HG03575 (cell line): ENCODE data around the gene CLRN3.

Experiments
- ATAC-seq: cut with Tn5 transposase; IDR thresholded peaks from one replicate; pipeline ENCODE4 v1.9.1; 2021; ENCODE audit not compliant: unreplicated experiment, insufficient number of reproducible peaks, low FRiP score; ENCODE audit errors: extremely low read depth

Gene CLRN3, protein sequence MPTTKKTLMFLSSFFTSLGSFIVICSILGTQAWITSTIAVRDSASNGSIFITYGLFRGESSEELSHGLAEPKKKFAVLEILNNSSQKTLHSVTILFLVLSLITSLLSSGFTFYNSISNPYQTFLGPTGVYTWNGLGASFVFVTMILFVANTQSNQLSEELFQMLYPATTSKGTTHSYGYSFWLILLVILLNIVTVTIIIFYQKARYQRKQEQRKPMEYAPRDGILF

GRCh38 chr10:127892743-127893142 lies at the start of gene CLRN3:
Gene CLRN3 (minus strand): TSS chr10:127892941. CDS start chr10:127892784, 157 bp downstream.
- ATAC-seq: no peak

GRCh38 chr10:127940866-127941640 lies 48.3 kb upstream of the CLRN3 start:
- ATAC-seq: no peak

- no peak for ATAC-seq
Measured at GRCh38 chr10:127939786-127940330, 47.1 kb upstream of the CLRN3 start.

DNA sequence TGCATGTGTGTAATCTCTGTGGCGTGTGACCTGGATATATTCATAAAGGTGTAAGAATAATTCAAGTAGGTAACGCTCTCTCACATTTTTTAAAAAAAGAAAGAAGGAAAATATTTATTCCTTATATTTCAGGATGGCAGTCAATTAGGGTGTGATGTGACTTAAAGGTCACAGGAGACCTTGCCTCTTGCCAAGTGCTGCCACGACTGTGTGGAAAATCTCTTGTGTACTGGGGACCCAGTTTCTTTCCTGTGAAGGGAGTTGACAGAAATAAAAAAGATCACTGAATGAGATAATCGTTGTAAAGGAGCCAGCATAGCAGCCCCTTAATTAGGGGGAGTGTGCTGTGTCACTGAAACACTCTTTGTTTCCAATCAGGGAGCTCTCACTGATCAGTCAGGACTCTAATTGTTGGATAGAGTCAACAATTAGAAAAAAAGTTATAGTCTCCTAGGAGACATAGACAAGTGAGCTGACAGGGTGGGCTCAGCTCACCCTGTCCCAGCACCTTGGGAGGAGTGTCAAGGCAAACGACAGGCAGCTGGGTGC lies 45.2 kb upstream of the CLRN3 start:
- ATAC-seq: no peak

DNA sequence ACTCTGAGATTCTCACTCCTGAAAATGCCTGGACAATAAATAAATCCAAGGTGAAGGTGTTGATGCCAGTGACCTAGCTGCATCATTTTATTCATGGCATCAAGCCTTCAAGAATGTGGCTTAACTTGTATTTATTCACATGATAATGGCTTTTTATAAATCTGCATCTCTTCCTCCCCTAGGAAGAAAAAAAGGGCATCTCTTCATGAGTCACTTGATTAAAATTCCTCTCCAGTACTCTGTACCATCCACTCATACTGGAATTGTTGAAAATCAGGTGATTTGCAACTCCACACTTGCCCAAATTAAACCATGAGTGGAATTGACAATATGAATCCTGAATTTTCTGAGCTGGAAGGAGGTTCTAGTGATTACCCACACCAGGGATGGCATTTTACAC lies 44.3 kb upstream of the CLRN3 start:
- no peak for ATAC-seq

DNA sequence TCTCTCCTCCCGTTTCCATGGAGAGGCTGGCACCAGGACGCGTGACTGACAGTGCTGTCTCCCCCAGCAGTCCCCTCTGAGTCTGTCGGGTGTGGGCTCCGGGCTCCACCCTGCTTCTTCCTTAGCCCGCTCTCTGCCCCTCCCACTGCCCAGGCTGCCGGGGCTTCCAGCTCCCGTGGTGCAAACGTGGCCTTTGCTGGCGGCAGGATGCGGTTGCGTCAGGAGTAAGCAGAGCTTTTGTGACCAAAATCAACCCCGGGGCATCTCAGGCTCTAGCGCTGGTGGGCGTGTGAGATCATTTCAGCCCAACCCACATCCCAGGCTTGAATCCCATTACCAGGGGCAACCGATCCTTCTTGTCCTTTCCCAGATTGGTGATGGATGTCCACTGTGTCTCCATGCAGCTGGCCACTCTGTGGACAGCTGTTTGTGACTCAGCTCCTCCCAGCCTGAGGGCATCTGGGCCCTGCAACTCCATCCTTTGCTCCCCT lies 42.4 kb upstream of the CLRN3 start:
- ATAC-seq: no peak

DNA sequence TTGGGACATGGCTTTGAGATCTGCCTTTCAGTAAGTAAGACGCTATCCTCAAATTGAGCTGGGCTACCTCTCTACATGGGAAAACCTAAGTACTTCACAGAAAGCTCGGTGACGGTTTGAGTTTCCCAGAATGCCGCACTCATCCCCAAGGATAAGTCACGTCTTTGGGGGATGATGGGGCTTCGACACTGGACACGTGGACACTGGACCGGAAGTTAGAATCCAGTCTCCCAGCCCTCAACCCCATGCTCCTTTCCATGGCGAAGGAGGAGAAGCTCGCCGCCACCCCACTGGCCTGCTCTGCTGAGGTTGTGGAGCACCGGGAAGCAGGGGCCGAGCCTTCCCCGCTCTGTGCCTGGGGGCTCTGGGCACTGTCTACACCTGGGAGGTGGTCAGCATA lies 41.6 kb upstream of the CLRN3 start:
- ATAC-seq: no peak

GRCh38 chr10:127933271-127933670 lies 40.5 kb upstream of the CLRN3 start:
- ATAC-seq: no peak

DNA sequence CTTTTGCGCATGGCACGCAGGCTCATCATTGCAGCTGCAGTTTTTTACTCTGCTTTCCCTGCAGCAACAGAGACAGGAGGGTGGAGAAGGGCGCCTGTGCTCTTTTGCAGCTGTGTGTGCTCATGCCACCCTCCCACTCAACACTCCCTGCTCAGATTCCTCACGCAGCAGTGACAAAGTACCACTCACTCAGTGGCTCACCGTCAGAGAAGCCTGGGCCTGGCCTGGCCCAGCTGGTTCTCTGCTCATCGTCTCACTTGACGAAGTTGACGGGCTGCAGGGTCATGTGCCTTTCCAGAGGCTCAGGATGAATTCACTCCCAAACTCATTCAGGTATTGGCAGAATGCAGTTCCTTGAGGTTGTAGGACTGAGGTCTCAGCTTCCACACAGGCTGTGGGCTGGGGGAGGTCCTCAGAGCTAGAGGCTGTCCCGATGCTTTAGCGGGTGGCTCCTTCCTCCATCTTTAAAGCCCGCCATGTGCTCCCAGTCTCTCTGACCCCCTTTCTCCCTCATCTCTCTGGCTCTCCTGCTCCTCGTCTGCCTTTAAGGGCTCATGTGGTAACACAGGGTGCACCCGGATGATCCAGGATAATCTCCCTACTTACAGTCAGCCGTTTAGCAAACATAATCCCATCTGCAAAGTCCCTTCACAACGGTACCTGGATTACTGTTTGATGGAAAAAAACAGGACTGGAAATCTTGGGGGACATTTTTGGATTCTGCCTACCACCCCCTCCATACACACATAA lies 40.0 kb upstream of the CLRN3 start:
- no peak for ATAC-seq

DNA sequence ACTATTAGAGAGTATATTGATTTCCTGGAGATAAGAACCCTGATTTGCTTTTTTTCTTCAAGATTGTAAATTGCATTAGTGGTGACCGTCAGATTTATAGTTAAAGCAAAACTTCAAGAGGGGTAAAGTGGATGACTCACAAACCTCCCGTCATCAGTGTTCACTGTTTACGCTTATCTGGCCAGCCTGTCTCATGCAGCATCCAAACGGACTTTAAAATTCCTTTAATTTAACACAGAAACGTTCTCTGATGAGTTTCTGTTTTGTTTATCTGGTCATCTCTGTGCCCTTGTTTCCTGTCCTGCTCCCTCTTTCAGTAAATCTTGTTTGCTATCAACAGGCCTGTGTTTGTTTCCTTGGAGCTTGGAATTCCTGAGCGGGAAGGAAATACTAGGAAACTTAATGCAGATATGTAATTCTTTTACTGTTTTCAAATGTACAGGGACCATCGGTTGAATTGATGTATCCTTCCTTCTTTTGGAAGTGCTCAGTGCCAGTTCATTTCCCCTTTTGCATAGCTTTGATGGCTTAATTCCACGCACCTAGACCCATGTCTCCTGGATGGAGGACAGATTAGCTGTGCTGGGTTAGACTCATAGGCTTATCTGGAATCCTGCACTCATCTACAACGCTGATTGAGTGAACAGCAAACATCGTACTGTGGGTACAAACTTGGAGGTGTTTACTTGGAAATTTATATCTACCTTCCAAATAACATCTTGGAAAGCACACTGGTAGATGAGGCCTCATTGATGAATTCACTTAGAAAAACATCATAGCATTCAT lies 35.5 kb upstream of the CLRN3 start:
- ATAC-seq: no peak

GRCh38 chr10:127926455-127926854 lies 33.7 kb upstream of the CLRN3 start:
- ATAC-seq: no peak

DNA sequence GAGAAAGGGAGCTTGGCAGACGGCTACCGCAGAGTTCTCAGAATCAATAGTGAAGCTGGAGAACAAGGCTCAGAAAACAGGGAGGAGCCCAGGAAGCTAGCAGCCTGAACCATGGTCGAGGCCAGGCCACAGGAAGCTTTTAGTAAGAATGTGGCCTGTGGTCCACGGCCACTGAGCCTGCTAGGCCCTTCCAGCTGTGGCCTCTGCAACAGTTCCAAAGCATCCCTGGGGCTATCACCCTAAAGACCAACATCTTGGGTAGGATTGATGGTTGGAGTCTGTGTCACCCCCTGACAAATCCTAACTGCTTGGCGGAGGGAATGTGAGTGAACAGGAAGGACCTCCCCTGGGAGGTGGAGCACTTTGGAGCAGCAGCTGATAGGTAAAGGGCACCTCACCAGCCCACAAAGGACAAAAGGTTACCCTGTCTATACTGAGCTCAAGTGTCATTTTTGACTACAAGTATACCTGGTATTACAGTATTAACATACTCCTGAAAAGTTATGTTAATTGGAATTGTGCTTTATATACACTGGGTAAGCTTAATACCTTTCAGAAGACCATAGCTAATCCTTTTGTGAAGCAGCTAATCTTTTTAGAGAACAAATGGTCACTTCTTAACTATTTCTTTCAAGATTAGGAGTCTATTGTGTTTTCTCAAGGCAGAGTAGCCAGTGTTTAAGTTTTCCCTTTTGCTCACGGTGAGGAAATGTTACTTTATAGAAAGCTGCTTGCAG lies 32.9 kb upstream of the CLRN3 start:
- ATAC-seq: no peak

- ATAC-seq: no peak
Measured at GRCh38 chr10:127923646-127924045, 30.9 kb upstream of the CLRN3 start.

DNA sequence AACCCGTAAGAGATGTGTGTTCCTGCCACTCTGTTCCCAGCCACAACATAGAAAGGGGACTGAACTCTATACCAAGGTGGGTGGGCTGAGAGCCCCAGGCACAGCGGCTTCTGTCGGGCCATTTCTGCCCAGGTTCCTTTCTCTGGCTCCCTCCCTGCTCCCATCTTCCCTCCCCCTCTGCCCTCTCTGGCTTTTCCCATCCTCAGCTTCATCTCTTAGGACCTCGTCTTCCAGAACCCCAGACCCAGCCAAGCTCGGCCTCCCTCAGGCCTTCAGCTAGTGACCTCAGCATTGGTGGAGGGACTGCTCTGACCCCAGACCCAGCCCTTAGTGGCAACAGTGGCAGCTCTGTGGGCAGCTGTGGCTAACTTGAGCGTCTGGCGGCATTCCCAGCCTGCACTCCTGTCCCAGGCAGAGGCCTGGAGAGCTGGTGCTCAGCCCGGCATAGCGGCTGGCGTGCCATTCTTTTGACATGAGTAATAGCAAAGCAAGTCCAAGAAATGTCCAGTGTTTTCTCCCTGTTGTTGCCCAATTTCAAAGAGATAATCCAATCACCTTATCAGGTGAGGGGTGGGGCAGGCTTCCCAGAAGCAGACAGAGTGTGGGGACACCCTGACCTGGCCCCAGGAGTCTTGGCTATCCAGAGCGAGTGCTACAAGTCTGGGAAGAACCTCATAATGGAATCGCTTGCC lies 30.1 kb upstream of the CLRN3 start:
- ATAC-seq: no peak

DNA sequence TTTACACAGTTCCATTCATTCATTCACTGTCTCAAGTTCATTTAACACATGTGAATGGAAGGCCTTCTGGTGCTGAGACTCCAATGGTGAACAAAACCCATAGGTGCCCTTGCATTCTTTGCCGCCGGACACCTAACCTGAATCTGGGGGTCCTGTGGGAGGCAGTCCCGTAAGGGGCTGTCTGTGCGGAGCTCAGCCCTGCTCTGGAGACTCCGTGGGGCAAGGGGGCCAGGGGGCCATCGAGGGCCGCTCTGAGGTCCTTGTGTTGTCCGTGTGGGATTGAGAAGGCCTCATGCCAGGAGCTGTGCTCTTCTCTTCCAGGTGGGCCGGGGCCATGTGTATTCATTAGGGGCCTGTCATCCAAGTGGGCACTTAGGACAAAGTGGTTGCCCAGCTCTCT lies 29.5 kb upstream of the CLRN3 start:
- no peak for ATAC-seq

DNA sequence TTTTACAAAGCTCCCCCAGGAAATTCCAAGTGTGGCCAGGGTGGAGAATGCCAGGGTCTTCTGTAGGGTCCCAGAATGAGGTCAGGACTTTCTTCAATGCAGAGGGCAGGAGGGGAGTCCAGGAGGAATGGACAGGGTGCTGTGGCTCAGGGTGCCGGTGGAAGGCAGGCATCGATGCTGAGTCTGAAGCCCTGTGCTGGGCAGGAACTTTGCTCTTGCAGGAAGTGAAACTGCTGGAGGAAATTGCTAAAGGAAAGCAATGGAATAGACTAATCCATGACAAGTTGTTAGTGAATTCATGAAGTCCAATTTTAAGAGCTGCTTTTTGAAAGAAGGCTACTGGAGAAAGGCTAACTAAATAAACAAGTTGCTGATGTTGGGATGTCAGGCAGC lies 29.0 kb upstream of the CLRN3 start:
- ATAC-seq: no peak

GRCh38 chr10:127921075-127921752 lies 28.5 kb upstream of the CLRN3 start:
- ATAC-seq: no peak
